Endothelial cell of umbilical vein (primary cell): ENCODE results near the gene ELL2.

Source experiments
- CTCF ChIP-seq, 2 donors: IDR thresholded peaks; 1 replicate in 1 of 2; 2 replicates in 1 of 2; pipeline ENCODE4 v1.5.1; 2011; ENCODE audit warnings: low read length in 2 of 2, mild to moderate bottlenecking in 2 of 2, moderate library complexity in 2 of 2, control low read depth in 1 of 2, inconsistent platforms in 1 of 2, low read depth in 1 of 2; ENCODE audit not compliant: insufficient read depth in 1 of 2; ENCODE audit errors: extremely low read depth in 1 of 2
- POLR2A ChIP-seq: IDR thresholded peaks from 2 replicates; pipeline ENCODE4 v1.6.1; 2012; ENCODE audit warnings: low read depth, mild to moderate bottlenecking, control low read depth, low read length
- POLR2AphosphoS5 ChIP-seq: IDR thresholded peaks from 2 replicates; pipeline ENCODE4 v1.6.1; 2012; ENCODE audit warnings: low read depth, mild to moderate bottlenecking, control low read depth, low read length, moderate library complexity; ENCODE audit not compliant: insufficient read depth

GRCh38 chr5:95884511-95884910 is 77.1 kb downstream of the ELL2 start:
- no peak for TF ChIP-seq POLR2A
- no peak for TF ChIP-seq CTCF (IDR thresholded peaks at IDR 0.05; ENCODE audit: extremely low read depth in 1 of 2, insufficient read depth in 1 of 2, low read depth in 1 of 2, low read length in 2 of 2)
- TF ChIP-seq POLR2AphosphoS5 = no peak
